ENCODE measurements around the gene LTF.
"Not testable (repeated sequence)": the region's sequence is repeated elsewhere in the genome, so short reads cannot be mapped to it uniquely, and the experiment has no call there.

Gene LTF

DNA sequence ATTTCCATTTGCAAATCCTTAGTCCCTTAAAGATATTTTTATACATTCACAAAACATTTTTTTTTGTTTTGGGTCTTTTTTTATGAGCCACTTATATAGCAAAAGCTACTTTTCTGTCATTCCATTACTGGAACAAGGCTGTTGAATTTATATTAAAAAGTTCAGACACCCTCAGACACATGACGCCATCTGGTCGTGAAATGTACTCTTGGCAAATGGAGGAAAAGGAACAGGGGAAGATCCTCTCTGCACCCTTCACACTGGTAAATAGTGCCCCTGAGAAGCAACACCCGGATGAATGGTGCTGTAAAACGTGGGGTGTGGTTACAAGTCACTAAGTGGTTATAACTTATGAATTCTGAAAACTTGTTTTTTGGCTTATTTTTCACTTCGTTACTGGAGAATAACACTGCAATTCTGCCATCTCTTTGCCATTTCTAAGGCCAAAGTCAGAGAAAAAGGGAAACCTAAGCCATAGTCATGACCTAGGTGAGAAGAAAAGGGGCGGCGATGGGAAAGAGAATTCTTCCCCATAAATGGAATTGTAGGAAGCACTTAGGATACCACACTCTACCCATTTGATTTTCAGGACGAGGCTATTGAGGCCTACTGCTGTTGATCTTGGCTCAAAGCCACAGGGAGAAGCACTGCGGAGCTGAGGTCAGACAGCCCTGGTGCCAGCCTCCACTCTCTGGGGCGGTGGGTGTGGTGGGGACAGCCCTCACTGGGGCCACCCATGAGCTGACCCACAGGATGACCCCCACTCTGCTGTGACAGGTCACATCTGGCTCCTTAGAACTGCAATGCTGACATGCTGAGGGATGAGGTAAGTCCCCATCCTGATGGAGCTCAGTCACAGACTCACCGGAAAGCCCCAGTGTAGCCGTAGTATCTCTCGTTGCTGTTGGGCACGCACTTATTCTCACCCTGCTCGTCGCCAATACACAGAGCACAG, 21.9 kb downstream of the LTF start:
- Histone ChIP-seq H3K9me3 (ENCODE audit: control insufficient read depth, low read length) (no peaks in the 10 kb centered on the region), H3K27me3 (ENCODE audit: control insufficient read depth, insufficient read depth, low read length) (no peaks in the 10 kb centered on the region), H3K36me3 (ENCODE audit: control insufficient read depth, insufficient read depth, low read length) (no peaks in the 10 kb centered on the region), H3K4me1 (ENCODE audit: control insufficient read depth, insufficient read depth, low read length) (no peaks in the 10 kb centered on the region), H3K4me3 (ENCODE audit: low read length) (no peak overlapping the region), H3K9ac (ENCODE audit: low read length) (no peak overlapping the region)

DNA sequence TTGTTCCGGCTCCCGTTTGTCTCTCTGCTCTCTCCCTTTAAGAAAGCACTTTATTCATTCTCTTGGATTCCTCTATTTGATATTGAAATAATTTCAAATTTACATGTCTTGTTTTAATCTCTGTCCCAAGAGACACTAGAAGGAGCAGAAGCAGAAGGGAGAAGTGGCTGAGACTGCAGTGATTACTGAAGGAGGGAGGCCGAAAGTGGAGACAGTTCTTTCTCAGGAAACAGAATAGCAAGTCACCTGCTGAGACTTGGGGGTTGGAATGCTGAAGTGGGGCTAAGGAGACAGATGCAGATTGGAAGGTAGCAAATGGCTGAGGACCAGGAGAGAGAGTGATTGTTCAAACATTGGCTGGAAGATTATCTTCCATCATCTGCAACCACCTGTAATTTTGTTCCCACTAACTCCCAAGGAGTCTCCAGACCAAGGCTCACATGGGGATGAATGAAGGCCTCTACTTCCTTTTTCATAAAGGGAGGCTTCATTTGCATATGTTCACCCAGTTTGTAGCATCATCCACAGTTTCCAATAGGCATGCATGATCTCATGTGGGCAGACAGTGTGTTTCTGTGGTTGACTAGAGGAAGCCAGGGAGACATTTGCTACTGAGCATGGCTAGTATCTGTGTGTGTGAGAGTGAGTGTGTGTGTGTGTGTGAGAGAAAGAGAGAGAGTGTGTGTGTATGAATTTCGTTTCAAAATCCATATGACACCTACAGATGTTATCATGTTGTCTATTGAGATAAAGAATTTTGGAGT, 24.0 kb downstream of the LTF start:
- Histone ChIP-seq H3K9ac (ENCODE audit: low read length) (no peak overlapping the region), H3K4me3 (ENCODE audit: low read length) (no peak overlapping the region), H3K27me3 (ENCODE audit: control insufficient read depth, insufficient read depth, low read length) (no peaks in the 10 kb centered on the region), H3K9me3 (ENCODE audit: control insufficient read depth, low read length) (no peaks in the 10 kb centered on the region), H3K4me1 (ENCODE audit: control insufficient read depth, insufficient read depth, low read length) (no peaks in the 10 kb centered on the region), H3K36me3 (ENCODE audit: control insufficient read depth, insufficient read depth, low read length) (no peaks in the 10 kb centered on the region)

DNA sequence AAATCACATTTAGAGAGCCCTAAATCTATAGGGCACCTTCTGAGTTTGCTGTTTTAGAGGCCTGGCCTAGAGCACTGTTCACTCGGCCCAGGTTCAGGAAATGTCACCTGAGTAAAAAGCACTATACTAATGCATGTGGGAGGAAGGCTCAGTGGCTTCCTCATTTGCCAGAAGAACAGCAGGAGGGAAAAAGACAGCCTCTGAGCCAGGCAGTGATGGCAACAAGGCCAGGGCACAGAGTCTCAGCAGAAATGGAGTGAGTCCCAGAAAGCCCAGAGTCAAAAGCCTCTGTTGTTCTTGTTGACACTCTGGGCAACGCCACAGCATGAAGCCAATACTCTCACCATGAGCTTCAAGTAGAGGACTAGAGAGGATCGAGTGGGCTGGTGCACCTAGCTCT, 25.9 kb downstream of the LTF start:
- Histone ChIP-seq H3K4me3 (ENCODE audit: low read length) (no peak overlapping the region), H3K4me1 (ENCODE audit: control insufficient read depth, insufficient read depth, low read length) (no peaks in the 10 kb centered on the region), H3K9me3 (ENCODE audit: control insufficient read depth, low read length) (no peaks in the 10 kb centered on the region), H3K9ac (ENCODE audit: low read length) (no peak overlapping the region), H3K27me3 (ENCODE audit: control insufficient read depth, insufficient read depth, low read length) (no peaks in the 10 kb centered on the region), H3K36me3 (ENCODE audit: control insufficient read depth, insufficient read depth, low read length) (no peaks in the 10 kb centered on the region)

DNA sequence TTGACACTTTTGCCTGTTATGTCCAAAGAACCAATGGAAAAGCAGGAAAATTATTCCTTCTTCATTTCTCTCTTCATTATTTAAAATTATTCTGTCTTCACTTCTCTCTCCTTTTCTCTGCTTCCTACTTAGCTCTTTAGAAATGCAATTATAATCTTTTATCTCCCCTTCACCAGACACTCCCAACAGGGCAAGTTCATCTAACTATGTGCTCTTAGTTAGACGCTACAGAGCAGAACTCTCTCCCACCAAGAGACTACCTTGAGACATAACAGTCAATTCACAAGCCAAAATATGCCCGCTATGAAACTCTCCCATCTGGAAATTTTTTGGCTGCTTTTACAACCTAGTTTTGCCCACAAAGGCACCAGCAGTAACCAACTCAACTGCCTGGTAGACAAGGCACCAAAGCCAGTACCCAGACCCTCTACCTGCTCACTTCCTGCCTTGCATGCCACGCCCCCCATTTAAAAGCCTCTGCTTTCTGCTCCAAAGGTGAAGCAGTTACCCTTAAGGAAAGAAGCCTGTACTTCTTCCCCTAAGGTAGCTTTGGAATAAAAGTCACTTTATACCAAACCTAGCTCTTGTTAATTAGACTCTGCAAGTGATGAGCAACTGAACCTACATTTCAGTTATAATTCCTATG, 29.5 kb downstream of the LTF start:
- no peak overlapping the region for H3K4me3 ChIP-seq (ENCODE audit: low read length)
- no peaks in the 10 kb centered on the region for H3K36me3 ChIP-seq (ENCODE audit: control insufficient read depth, insufficient read depth, low read length)
- H3K27me3 ChIP-seq (ENCODE audit: control insufficient read depth, insufficient read depth, low read length): no peaks in the 10 kb centered on the region
- no peaks in the 10 kb centered on the region for H3K4me1 ChIP-seq (ENCODE audit: control insufficient read depth, insufficient read depth, low read length)
- no peak overlapping the region for H3K9ac ChIP-seq (ENCODE audit: low read length)
- no peaks in the 10 kb centered on the region for H3K9me3 ChIP-seq (ENCODE audit: control insufficient read depth, low read length)

DNA sequence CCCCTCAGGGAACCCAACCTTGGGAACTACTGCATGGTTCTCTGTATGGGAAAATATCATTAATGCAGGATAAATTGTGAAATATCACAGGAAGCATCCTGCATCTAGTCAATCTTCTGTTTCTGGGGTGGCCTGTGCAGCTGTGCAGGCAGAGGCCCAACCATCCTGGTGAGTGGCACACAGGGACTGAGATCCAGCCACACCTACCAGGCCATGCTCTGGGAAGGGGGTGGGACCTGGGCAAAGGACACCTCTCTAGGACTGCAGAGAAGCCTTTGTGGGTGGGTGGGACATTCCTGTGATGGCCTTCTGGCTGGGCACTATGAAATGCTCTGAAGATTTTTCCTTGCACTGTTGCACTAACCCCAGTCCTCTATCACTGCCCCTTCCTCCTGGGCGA, 30.9 kb downstream of the LTF start:
- no peaks in the 10 kb centered on the region for H3K9me3 ChIP-seq (ENCODE audit: control insufficient read depth, low read length)
- H3K4me3 ChIP-seq (ENCODE audit: low read length): no peak overlapping the region
- H3K36me3 ChIP-seq (ENCODE audit: control insufficient read depth, insufficient read depth, low read length): no peaks in the 10 kb centered on the region
- no peak overlapping the region for H3K9ac ChIP-seq (ENCODE audit: low read length)
- H3K4me1 ChIP-seq (ENCODE audit: control insufficient read depth, insufficient read depth, low read length): no peaks in the 10 kb centered on the region
- H3K27me3 ChIP-seq (ENCODE audit: control insufficient read depth, insufficient read depth, low read length): no peaks in the 10 kb centered on the region

DNA sequence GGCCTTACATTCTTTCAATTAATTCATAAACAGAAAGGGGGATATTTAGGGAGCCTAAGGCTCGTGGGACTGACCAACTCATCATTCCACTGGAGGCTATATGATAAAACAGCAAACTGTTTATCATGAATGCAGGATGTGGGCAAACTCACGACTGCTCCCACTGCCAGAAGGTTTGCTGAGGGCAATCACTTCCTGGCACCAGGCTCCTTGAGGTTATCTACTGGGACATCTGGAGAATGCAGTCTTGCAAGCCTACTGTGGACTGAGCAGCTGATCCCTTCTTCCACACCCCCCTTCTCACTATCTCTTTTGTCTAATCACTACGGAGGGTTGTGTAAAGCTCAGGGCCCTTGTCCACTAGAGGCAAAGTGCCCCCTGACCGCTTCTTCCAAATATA, 31.6 kb downstream of the LTF start:
- H3K4me3 ChIP-seq (ENCODE audit: low read length); H3K9ac ChIP-seq (ENCODE audit: low read length); H3K27me3 ChIP-seq (ENCODE audit: control insufficient read depth, insufficient read depth, low read length); H3K9me3 ChIP-seq (ENCODE audit: control insufficient read depth, low read length); H3K4me1 ChIP-seq (ENCODE audit: control insufficient read depth, insufficient read depth, low read length); H3K36me3 ChIP-seq (ENCODE audit: control insufficient read depth, insufficient read depth, low read length): not testable (repeated sequence)

DNA sequence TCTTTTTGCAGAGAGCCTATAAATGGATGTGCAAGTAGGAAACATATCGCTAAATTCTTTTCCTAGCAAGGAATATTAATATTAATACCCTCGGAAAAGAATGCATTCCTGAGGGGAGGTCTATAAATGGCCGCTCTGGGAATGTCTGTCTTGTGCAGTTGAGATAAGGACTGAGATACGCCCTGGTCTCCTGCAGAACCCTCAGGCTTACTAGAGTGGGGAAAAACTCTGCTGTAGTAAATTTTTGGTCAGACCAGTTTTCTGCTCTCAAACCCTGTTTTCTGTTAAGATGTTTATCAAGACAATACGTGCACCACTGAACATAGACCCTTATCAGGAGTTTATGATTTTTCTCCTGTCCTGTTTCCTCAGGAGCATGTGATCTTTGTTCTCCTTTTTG, 32.8 kb downstream of the LTF start:
- H3K9ac ChIP-seq (ENCODE audit: low read length); H3K4me3 ChIP-seq (ENCODE audit: low read length); H3K9me3 ChIP-seq (ENCODE audit: control insufficient read depth, low read length); H3K27me3 ChIP-seq (ENCODE audit: control insufficient read depth, insufficient read depth, low read length); H3K36me3 ChIP-seq (ENCODE audit: control insufficient read depth, insufficient read depth, low read length); H3K4me1 ChIP-seq (ENCODE audit: control insufficient read depth, insufficient read depth, low read length): not testable (repeated sequence)

DNA sequence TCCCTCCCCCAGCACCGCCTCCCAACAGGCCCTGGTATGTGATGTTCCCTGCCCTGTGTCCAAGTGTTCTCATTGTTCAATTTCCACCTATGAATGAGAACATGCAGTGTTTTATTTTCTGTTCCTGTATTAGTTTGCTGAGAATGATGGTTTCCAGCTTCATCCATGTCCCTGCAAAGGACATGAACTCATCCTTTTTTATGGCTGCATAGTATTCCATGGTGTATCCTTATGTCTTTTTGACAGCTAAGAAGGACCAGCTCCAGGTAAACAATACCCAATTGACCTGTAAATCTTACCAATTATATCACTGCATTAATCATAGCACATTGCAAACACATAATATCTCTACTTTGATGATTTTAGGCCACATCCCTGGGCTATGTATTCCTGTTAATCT, 33.8 kb downstream of the LTF start:
- not testable (repeated sequence) for H3K36me3 ChIP-seq (ENCODE audit: control insufficient read depth, insufficient read depth, low read length); H3K4me3 ChIP-seq (ENCODE audit: low read length); H3K4me1 ChIP-seq (ENCODE audit: control insufficient read depth, insufficient read depth, low read length); H3K27me3 ChIP-seq (ENCODE audit: control insufficient read depth, insufficient read depth, low read length); H3K9me3 ChIP-seq (ENCODE audit: control insufficient read depth, low read length); H3K9ac ChIP-seq (ENCODE audit: low read length)

DNA sequence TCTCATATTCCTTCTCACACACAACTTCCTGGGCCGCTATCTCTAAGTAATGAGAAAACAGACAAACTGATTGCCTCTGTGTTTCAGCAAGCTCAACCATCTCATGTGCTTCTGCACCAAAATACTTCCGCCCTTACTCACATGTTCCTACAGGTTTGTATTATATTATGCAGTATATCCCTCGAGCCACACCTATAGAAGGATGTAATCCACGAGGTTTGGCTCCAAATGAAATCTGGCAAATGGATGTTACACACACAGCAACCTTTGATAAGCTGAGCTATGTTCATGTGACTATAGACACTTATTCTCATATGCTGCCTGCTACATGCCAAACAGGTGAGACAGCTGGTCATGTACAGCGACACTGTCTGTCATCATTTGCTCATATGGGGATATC, 35.0 kb downstream of the LTF start:
- Histone ChIP-seq H3K4me1 (ENCODE audit: control insufficient read depth, insufficient read depth, low read length) (no peaks in the 10 kb centered on the region), H3K4me3 (ENCODE audit: low read length) (no peak overlapping the region), H3K9me3 (ENCODE audit: control insufficient read depth, low read length) (no peaks in the 10 kb centered on the region), H3K27me3 (ENCODE audit: control insufficient read depth, insufficient read depth, low read length) (no peaks in the 10 kb centered on the region), H3K9ac (ENCODE audit: low read length) (no peak overlapping the region), H3K36me3 (ENCODE audit: control insufficient read depth, insufficient read depth, low read length) (no peaks in the 10 kb centered on the region)

DNA sequence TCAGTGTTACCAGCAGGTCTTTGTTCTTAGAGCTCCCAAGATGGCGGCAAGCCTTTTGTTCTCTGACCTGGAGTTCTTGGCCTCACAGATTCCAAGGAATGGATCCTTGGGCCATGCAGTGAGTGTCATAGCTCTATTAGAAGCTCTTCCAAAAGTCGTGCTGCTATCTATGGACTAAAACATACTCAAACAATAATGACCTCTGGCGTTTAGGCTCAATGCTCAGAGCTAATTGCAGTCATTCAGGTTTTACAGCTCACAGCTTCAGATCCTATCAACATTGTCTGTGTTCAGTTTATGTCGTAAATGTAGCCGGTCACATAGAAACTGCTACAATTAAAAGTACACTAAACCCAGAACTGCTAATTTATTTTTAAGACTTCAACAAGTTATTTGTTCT, 35.5 kb downstream of the LTF start:
- no peaks in the 10 kb centered on the region for H3K4me1 ChIP-seq (ENCODE audit: control insufficient read depth, insufficient read depth, low read length)
- no peaks in the 10 kb centered on the region for H3K36me3 ChIP-seq (ENCODE audit: control insufficient read depth, insufficient read depth, low read length)
- H3K9ac ChIP-seq (ENCODE audit: low read length): no peak overlapping the region
- H3K27me3 ChIP-seq (ENCODE audit: control insufficient read depth, insufficient read depth, low read length): no peaks in the 10 kb centered on the region
- H3K9me3 ChIP-seq (ENCODE audit: control insufficient read depth, low read length): no peaks in the 10 kb centered on the region
- no peak overlapping the region for H3K4me3 ChIP-seq (ENCODE audit: low read length)

DNA sequence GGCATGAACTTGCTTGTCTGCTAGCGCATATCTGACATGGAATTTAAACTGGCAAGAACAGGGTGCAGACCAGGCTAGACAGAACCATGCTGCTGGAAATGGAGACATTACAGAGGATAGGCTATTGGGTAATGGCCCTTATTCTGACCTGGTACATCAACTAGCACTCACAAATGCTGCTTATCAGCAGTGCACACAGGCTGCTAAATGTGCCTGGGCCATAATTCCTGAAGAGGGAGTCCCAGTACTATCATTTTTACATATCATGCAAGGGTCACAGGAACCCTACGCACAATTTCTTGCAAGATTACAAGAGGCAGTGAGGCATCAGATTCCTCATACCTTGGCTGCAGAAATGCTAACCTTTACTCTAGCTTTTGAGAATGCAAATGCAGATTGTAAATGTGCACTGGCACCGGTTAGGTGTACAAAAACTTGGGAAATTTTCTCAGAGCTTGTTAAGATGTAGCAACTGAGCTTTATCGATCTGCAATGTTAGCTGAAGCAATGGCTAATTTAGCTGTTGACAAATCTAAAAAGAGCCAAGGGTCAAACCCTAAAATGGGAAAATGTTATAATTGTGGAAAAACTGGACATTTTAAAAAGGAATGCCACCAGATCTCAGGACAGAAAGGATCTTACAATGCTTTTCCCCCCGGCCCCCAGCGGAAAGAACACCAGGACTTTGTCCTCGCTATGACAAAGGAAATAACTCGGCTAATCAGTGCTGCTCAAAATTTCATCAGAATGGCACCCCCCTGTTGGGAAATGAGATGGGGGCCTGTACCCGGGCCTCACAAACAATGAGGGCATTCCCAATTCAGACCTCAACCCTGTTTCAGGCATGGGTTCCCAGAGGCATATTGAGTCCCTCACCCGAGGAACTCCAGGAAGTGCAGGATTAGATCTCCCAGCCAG, 36.5 kb downstream of the LTF start:
- H3K36me3 ChIP-seq (ENCODE audit: control insufficient read depth, insufficient read depth, low read length): no peaks in the 10 kb centered on the region
- H3K4me3 ChIP-seq (ENCODE audit: low read length): no peak overlapping the region
- H3K9me3 ChIP-seq (ENCODE audit: control insufficient read depth, low read length): no peaks in the 10 kb centered on the region
- no peaks in the 10 kb centered on the region for H3K4me1 ChIP-seq (ENCODE audit: control insufficient read depth, insufficient read depth, low read length)
- H3K27me3 ChIP-seq (ENCODE audit: control insufficient read depth, insufficient read depth, low read length): no peaks in the 10 kb centered on the region
- H3K9ac ChIP-seq (ENCODE audit: low read length): no peak overlapping the region

Data from mucosa of stomach (tissue), 1 donor.